Measurements from ENCODE around the gene ADGRB3.

GRCh38 chr6:69366831-69367230 lies 731.7 kb downstream of the ADGRB3 start:
- no peak for TF ChIP-seq CTCF (IDR thresholded peaks at IDR 0.05)
- TF ChIP-seq POLR2A (IDR thresholded peaks at IDR 0.05), result no peak
